ENCODE measurements around the gene CRHR1. TPM values are rescaled to one million over a fixed set of nuclear protein-coding genes. Genes with fewer than 3 reads are reported as not detected.

Gene CRHR1
- total and polyA plus RNA-seq, 4 donors = 1.9 to 10.4 (median 5.6) TPM

- H3K27me3 ChIP-seq (ENCODE audit: control insufficient read depth, insufficient read depth, low read length) = no peaks in the 10 kb centered on the region
- H3K9me3 ChIP-seq (ENCODE audit: control insufficient read depth, insufficient read depth, low read length) = no peaks in the 10 kb centered on the region
- H3K4me1 ChIP-seq (ENCODE audit: control insufficient read depth, insufficient read depth, low read length) = peaks cover 13% of the 10 kb centered on the region
- no peak overlapping the region for H3K4me3 ChIP-seq (ENCODE audit: low read depth, low read length)
- no peaks in the 10 kb centered on the region for H3K36me3 ChIP-seq (ENCODE audit: control insufficient read depth, insufficient read depth, low read length)
- no peak for DNase-seq (ENCODE audit: low read depth in 4 of 6, low spot score in 6 of 6)
- no peak overlapping the region for H3K27ac ChIP-seq (ENCODE audit: low read depth, low read length)
- 95% methylated on average over 10 of the region's 13 CpGs for WGBS (ENCODE audit: insufficient coverage)
These were observed 26.5 kb upstream of the CRHR1 start for GRCh38 chr17:45757431-45758218.

GRCh38 chr17:45758544-45758943 lies 25.6 kb upstream of the CRHR1 start:
- Histone ChIP-seq H3K27me3 (ENCODE audit: control insufficient read depth, insufficient read depth, low read length) (no peaks in the 10 kb centered on the region), H3K9me3 (ENCODE audit: control insufficient read depth, insufficient read depth, low read length) (no peaks in the 10 kb centered on the region), H3K27ac (ENCODE audit: low read depth, low read length) (no peak overlapping the region), H3K36me3 (ENCODE audit: control insufficient read depth, insufficient read depth, low read length) (no peaks in the 10 kb centered on the region), H3K4me1 (ENCODE audit: control insufficient read depth, insufficient read depth, low read length) (peaks cover 15% of the 10 kb centered on the region), H3K4me3 (ENCODE audit: low read depth, low read length) (no peak overlapping the region)
- WGBS (ENCODE audit: insufficient coverage) = no CpG with 5 or more reads among the region's 1 CpG
- DNase-seq (ENCODE audit: low read depth in 4 of 6, low spot score in 6 of 6) = no peak

- H3K4me3 ChIP-seq (ENCODE audit: low read depth, low read length) = no peak overlapping the region
- peaks cover 15% of the 10 kb centered on the region for H3K4me1 ChIP-seq (ENCODE audit: control insufficient read depth, insufficient read depth, low read length)
- peak in 1 of 6 donors; percentile 47 for DNase-seq (ENCODE audit: low read depth in 4 of 6, low spot score in 6 of 6)
- no peaks in the 10 kb centered on the region for H3K9me3 ChIP-seq (ENCODE audit: control insufficient read depth, insufficient read depth, low read length)
- no peaks in the 10 kb centered on the region for H3K27me3 ChIP-seq (ENCODE audit: control insufficient read depth, insufficient read depth, low read length)
- 100% methylated on average over 1 of the region's 3 CpGs for WGBS (ENCODE audit: insufficient coverage)
- no peak overlapping the region for H3K27ac ChIP-seq (ENCODE audit: low read depth, low read length)
- H3K36me3 ChIP-seq (ENCODE audit: control insufficient read depth, insufficient read depth, low read length) = no peaks in the 10 kb centered on the region
These were observed 24.4 kb upstream of the CRHR1 start for GRCh38 chr17:45759761-45760160.

- no CpG with 5 or more reads among the region's 4 CpGs for WGBS (ENCODE audit: insufficient coverage)
- Histone ChIP-seq H3K4me1 (ENCODE audit: control insufficient read depth, insufficient read depth, low read length) (peaks cover 9% of the 10 kb centered on the region), H3K9me3 (ENCODE audit: control insufficient read depth, insufficient read depth, low read length) (no peaks in the 10 kb centered on the region), H3K4me3 (ENCODE audit: low read depth, low read length) (no peak overlapping the region), H3K36me3 (ENCODE audit: control insufficient read depth, insufficient read depth, low read length) (no peaks in the 10 kb centered on the region), H3K27me3 (ENCODE audit: control insufficient read depth, insufficient read depth, low read length) (no peaks in the 10 kb centered on the region), H3K27ac (ENCODE audit: low read depth, low read length) (no peak overlapping the region)
- DNase-seq (ENCODE audit: low read depth in 4 of 6, low spot score in 6 of 6) = no peak
These were observed 22.1 kb upstream of the CRHR1 start for GRCh38 chr17:45761957-45762565.

- H3K9me3 ChIP-seq (ENCODE audit: control insufficient read depth, insufficient read depth, low read length) = no peaks in the 10 kb centered on the region
- H3K4me1 ChIP-seq (ENCODE audit: control insufficient read depth, insufficient read depth, low read length) = peaks cover 9% of the 10 kb centered on the region
- H3K27me3 ChIP-seq (ENCODE audit: control insufficient read depth, insufficient read depth, low read length) = peaks cover 3% of the 10 kb centered on the region
- H3K36me3 ChIP-seq (ENCODE audit: control insufficient read depth, insufficient read depth, low read length) = no peaks in the 10 kb centered on the region
- no peak overlapping the region for H3K4me3 ChIP-seq (ENCODE audit: low read depth, low read length)
- H3K27ac ChIP-seq (ENCODE audit: low read depth, low read length) = no peak overlapping the region
- WGBS (ENCODE audit: insufficient coverage) = 40% methylated on average over 7 of the region's 7 CpGs
- no peak for DNase-seq (ENCODE audit: low read depth in 4 of 6, low spot score in 6 of 6)
These were observed 20.9 kb upstream of the CRHR1 start for GRCh38 chr17:45763182-45763581.

GRCh38 chr17:45764479-45764878 lies 19.6 kb upstream of the CRHR1 start:
- H3K4me3 ChIP-seq (ENCODE audit: low read depth, low read length) = no peak overlapping the region
- no peaks in the 10 kb centered on the region for H3K36me3 ChIP-seq (ENCODE audit: control insufficient read depth, insufficient read depth, low read length)
- no peak overlapping the region for H3K27ac ChIP-seq (ENCODE audit: low read depth, low read length)
- H3K27me3 ChIP-seq (ENCODE audit: control insufficient read depth, insufficient read depth, low read length) = peaks cover 5% of the 10 kb centered on the region
- no peak for DNase-seq (ENCODE audit: low read depth in 4 of 6, low spot score in 6 of 6)
- peaks cover 8% of the 10 kb centered on the region for H3K4me1 ChIP-seq (ENCODE audit: control insufficient read depth, insufficient read depth, low read length)
- H3K9me3 ChIP-seq (ENCODE audit: control insufficient read depth, insufficient read depth, low read length) = no peaks in the 10 kb centered on the region

GRCh38 chr17:45768000-45768399 lies 16.1 kb upstream of the CRHR1 start:
- 35% methylated on average over 4 of the region's 4 CpGs for WGBS (ENCODE audit: insufficient coverage)
- Histone ChIP-seq H3K4me3 (ENCODE audit: low read depth, low read length) (no peak overlapping the region), H3K9me3 (ENCODE audit: control insufficient read depth, insufficient read depth, low read length) (no peaks in the 10 kb centered on the region), H3K27ac (ENCODE audit: low read depth, low read length) (no peak overlapping the region), H3K4me1 (ENCODE audit: control insufficient read depth, insufficient read depth, low read length) (peaks cover 12% of the 10 kb centered on the region), H3K36me3 (ENCODE audit: control insufficient read depth, insufficient read depth, low read length) (no peaks in the 10 kb centered on the region), H3K27me3 (ENCODE audit: control insufficient read depth, insufficient read depth, low read length) (peaks cover 5% of the 10 kb centered on the region)
- peak in 1 of 6 donors; percentile 37 for DNase-seq (ENCODE audit: low read depth in 4 of 6, low spot score in 6 of 6)

GRCh38 chr17:45770632-45771270 lies 13.4 kb upstream of the CRHR1 start:
- Histone ChIP-seq H3K4me1 (ENCODE audit: control insufficient read depth, insufficient read depth, low read length) (peaks cover 28% of the 10 kb centered on the region), H3K27me3 (ENCODE audit: control insufficient read depth, insufficient read depth, low read length) (peaks cover 5% of the 10 kb centered on the region), H3K9me3 (ENCODE audit: control insufficient read depth, insufficient read depth, low read length) (no peaks in the 10 kb centered on the region), H3K4me3 (ENCODE audit: low read depth, low read length) (no peak overlapping the region), H3K27ac (ENCODE audit: low read depth, low read length) (no peak overlapping the region), H3K36me3 (ENCODE audit: control insufficient read depth, insufficient read depth, low read length) (no peaks in the 10 kb centered on the region)
- 46% methylated on average over 10 of the region's 10 CpGs for WGBS (ENCODE audit: insufficient coverage)
- DNase-seq (ENCODE audit: low read depth in 4 of 6, low spot score in 6 of 6) = no peak

GRCh38 chr17:45771271-45771959 lies 12.7 kb upstream of the CRHR1 start:
- peak in 1 of 6 donors; percentile 30 for DNase-seq (ENCODE audit: low read depth in 4 of 6, low spot score in 6 of 6)
- Histone ChIP-seq H3K27ac (ENCODE audit: low read depth, low read length) (no peak overlapping the region), H3K9me3 (ENCODE audit: control insufficient read depth, insufficient read depth, low read length) (no peaks in the 10 kb centered on the region), H3K4me1 (ENCODE audit: control insufficient read depth, insufficient read depth, low read length) (peaks cover 29% of the 10 kb centered on the region), H3K4me3 (ENCODE audit: low read depth, low read length) (no peak overlapping the region), H3K36me3 (ENCODE audit: control insufficient read depth, insufficient read depth, low read length) (no peaks in the 10 kb centered on the region), H3K27me3 (ENCODE audit: control insufficient read depth, insufficient read depth, low read length) (peaks cover 5% of the 10 kb centered on the region)
- WGBS (ENCODE audit: insufficient coverage) = 36% methylated on average over 4 of the region's 12 CpGs
